Measurements from ENCODE around the gene NAV2.

DNA sequence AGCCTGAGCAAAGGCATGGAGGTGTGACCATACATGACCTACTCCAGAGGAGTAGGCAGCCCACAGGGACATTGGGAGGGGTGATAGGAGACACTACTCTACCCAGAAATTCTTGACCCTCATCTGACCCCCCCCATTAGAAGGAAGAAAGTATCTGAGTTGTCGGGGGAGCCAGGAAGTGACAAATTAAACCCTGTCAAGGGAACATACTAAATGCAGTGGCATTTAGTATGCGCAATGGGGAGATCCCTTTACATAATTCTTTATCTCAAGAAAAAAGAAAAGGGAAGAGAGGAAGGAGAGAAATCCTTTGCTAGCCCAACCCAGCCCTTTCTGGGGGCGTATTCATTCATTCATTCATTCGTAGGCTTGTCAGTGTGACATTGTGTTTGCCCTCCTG lies 58.8 kb downstream of the NAV2 start:
- no peak for TF ChIP-seq POLR2A (IDR thresholded peaks at IDR 0.05; ENCODE audit: low read length)
- no peak for TF ChIP-seq GATA1 (IDR thresholded peaks at IDR 0.05; ENCODE audit: low read depth, low read length)

All from erythroblast (primary cell).